Small intestine (tissue), 7 donors: ENCODE data around the gene OBSCN. TPM values are rescaled to one million over a fixed set of nuclear protein-coding genes. Genes with fewer than 3 reads are reported as not detected.

Experiments used
- DNase-seq, 2 donors: peaks; one replicate each; pipeline versions ENCODE4 v3.0.0 to v3.0.0-alpha.2; 2013
- FAIRE-seq: peaks from 2 replicates; lab custom pipeline; 2012; peaks lifted over from hg19 to GRCh38; lab: Jason Lieb, UNC
- H3K27ac ChIP-seq, 3 donors: one replicate each; pipeline ENCODE4 v1.5.1; 2013; ENCODE audit warnings: low read length in 2 of 3, mild to moderate bottlenecking in 2 of 3, control low read depth in 1 of 3, inconsistent platforms in 1 of 3, low read depth in 1 of 3, moderate library complexity in 1 of 3
- H3K27me3 ChIP-seq, 3 donors: one replicate each; pipeline ENCODE4 v1.6.1; 2013; ENCODE audit warnings: low read length in 3 of 3, inconsistent platforms in 1 of 3; ENCODE audit not compliant: control insufficient read depth in 3 of 3, insufficient read depth in 3 of 3
- H3K36me3 ChIP-seq, 3 donors: one replicate each; pipeline ENCODE4 v1.6.1; 2013; ENCODE audit warnings: low read length in 3 of 3, inconsistent platforms in 1 of 3, low read depth in 1 of 3, mild to moderate bottlenecking in 1 of 3, moderate library complexity in 1 of 3; ENCODE audit not compliant: control insufficient read depth in 3 of 3, insufficient read depth in 2 of 3
- H3K4me1 ChIP-seq, 3 donors: one replicate each; pipeline ENCODE4 v1.6.1; 2013; ENCODE audit warnings: low read length in 2 of 3, inconsistent platforms in 1 of 3, low read depth in 1 of 3, mild to moderate bottlenecking in 1 of 3, moderate library complexity in 1 of 3; ENCODE audit not compliant: control insufficient read depth in 3 of 3, insufficient read depth in 2 of 3
- H3K4me3 ChIP-seq, 3 donors: one replicate each; pipeline ENCODE4 v1.5.1; 2013; ENCODE audit warnings: low read length in 3 of 3, control low read depth in 1 of 3, inconsistent platforms in 1 of 3, low read depth in 1 of 3, mild to moderate bottlenecking in 1 of 3, moderate library complexity in 1 of 3
- H3K9me3 ChIP-seq, 2 donors: one replicate each; pipeline ENCODE4 v1.6.1; 2013; ENCODE audit warnings: low read depth in 1 of 2, low read length in 1 of 2; ENCODE audit not compliant: control insufficient read depth in 2 of 2, insufficient read depth in 1 of 2
- WGBS, 3 donors: extraction: QIAGEN DNeasy Blood & Tissue Kit; methylation state at CpG; one replicate each; pipeline ENCODE4 v1.1.7; 2013; 5-methylcytosine and 5-hydroxymethylcytosine counted together
- polyA plus RNA-seq, 4 donors: library from polyadenylated mRNA; stranded (reverse) in 3 of 4; unstranded in 1 of 4; fragments of 200-250 nt in 3 of 4; fragments of 120-200 nt in 1 of 4; gene quantifications; one replicate each; pipeline versions ENCODE4 v1.2.1 to v1.2.3, GENCODE V29; 2013
- donor health status: healthy with polysubstance abuse.
- donor health status: control.
- donor health status: control.
- donor health status: Bipolar disorder and iron deficiency.
- donor health status: healthy.

Gene OBSCN
- polyA plus RNA-seq, 4 donors = 3.6 to 36.2 (median 5.7) TPM

DNA sequence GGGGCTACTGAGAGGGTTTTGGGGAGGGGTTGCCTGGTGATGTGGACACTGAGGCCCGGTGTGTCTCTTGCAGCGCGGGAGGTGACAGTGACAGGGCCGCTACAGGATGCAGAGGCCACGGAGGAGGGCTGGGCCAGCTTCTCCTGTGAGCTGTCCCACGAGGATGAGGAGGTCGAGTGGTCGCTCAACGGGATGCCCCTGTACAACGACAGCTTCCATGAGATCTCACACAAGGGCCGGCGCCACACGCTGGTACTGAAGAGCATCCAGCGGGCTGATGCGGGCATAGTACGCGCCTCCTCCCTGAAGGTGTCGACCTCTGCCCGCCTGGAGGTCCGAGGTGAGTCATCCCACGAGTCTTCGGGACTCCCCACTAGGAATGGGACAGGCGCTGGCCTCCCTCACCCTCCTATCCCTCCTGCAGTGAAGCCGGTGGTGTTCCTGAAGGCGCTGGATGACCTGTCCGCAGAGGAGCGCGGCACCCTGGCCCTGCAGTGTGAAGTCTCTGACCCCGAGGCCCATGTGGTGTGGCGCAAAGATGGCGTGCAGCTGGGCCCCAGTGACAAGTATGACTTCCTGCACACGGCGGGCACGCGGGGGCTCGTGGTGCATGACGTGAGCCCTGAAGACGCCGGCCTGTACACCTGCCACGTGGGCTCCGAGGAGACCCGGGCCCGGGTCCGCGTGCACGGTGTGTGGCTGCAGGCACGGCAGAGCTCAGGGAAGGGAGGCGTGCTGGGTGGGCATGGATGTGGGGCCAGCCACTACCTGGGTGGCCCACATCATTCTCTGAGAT lies 72.5 kb downstream of the OBSCN start:
- Histone ChIP-seq H3K4me1 (peaks cover 0 to 4% (median 0%) of the 10 kb centered on the region in 3 donors), H3K27ac (no peak overlapping the region), H3K27me3 (no peaks in the 10 kb centered on the region), H3K36me3 (peaks cover 0 to 70% (median 2%) of the 10 kb centered on the region in 3 donors), H3K4me3 (no peak overlapping the region), H3K9me3 (no peaks in the 10 kb centered on the region)
- DNase-seq = no peak
- 92 to 96% (median 94%) methylated on average over 48 of the region's 48 CpGs for WGBS, 3 donors
- FAIRE-seq = no peak

DNA sequence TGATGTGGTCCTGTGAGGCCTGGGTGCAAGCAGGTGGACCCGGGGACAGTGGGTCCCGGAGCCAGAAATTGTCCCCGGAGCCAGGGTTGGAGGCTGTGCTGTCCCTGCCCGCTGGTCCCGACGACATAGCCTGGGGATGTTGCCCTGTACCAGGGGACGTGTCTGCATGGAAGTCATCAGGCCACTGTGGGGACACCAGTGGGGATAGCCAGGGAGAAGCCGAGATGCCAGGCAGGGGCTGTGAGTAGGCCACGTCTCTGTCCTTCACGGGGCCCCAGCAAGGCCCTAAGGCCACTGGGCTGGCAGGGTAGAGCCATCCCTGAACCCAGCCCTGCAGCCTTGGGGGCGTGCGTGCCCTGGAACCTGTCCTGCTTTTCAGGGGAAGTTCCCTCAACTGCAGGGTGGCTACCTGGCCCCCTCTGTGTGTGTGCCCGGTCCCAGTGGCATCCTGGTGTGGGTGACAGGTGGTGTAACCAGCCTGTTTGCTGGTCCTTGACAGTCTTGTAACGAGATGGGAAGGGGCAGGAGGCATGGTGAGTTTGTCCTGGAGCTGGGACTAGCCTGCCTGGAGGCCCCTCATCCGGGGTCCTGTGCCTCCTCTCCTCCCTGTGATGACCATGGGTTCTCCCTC lies 73.2 kb downstream of the OBSCN start:
- Histone ChIP-seq H3K4me1 (peaks cover 0 to 3% (median 0%) of the 10 kb centered on the region in 3 donors), H3K36me3 (peaks cover 0 to 76% (median 2%) of the 10 kb centered on the region in 3 donors), H3K4me3 (no peak overlapping the region), H3K27ac (no peak overlapping the region), H3K27me3 (no peaks in the 10 kb centered on the region), H3K9me3 (no peaks in the 10 kb centered on the region)
- FAIRE-seq = no peak
- WGBS, 3 donors = 91 to 97% (median 94%) methylated on average over 14 to 15 of the region's 15 CpGs
- no peak for DNase-seq

DNA sequence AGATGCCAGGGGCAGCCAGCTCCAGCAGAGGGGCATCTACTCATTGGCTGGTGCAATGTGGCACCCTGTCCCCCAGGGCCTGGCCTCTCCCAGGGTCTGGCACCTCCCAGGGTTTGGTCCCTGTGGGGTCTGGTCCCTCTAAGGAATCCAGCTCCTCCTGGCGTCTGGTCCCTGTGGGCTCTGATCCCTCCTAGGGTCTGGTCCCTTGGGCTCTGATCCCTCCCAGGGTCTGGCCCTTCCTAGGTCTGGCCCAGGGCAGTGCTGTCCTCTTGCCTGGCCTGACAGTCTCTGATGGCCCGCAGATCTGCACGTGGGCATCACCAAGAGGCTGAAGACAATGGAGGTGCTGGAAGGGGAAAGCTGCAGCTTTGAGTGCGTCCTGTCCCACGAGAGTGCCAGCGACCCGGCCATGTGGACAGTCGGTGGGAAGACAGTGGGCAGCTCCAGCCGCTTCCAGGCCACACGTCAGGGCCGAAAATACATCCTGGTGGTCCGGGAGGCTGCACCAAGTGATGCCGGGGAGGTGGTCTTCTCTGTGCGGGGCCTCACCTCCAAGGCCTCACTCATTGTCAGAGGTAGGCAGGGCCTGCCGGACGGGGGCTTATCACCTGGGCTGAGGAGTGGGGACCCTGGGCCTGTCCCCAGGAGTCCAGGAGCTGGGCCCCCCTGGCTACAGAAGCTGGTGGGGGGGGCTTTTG lies 73.9 kb downstream of the OBSCN start:
- Histone ChIP-seq H3K9me3 (no peaks in the 10 kb centered on the region), H3K4me1 (no peaks in the 10 kb centered on the region), H3K4me3 (no peak overlapping the region), H3K27ac (no peak overlapping the region), H3K27me3 (no peaks in the 10 kb centered on the region), H3K36me3 (peaks cover 0 to 82% (median 2%) of the 10 kb centered on the region in 3 donors)
- FAIRE-seq = no peak
- no peak for DNase-seq
- 93 to 95% (median 94%) methylated on average over 16 of the region's 16 CpGs for WGBS, 3 donors

DNA sequence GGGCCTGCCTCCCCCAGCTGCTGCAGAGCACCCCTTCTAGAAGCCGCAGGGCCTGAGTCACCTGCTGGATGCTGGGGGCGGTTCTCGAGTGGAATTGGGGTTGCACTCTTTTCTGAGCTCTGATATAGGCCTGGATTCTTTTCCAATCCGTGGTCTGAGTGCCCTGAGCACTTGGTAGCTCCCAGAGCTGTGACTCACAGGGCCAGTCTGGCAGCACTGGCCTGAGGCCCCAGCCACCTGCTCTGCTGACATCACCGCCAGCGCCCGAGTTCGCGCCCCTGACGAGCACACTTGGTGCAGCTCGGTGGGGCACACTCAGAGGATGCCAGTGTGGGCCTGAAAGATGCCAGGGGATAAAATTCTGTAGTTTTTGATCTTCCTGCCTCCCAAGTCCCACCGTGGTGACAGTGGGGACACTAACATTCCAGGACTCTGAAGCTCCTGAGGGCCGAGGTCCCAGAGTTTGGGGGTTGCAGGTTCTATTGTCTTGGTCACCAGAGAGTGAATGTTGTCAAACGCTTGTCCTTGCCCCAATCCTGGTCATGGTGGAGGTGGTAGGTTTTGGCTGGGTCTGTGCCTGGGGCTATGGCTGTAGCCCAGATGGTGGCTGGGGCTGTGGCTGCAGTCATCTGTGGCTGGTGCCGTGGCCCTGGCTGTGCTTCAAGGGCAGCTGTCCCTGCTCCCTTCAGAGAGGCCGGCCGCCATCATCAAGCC lies 74.6 kb downstream of the OBSCN start:
- no peak overlapping the region for H3K4me3 ChIP-seq
- no peak for FAIRE-seq
- H3K9me3 ChIP-seq = no peaks in the 10 kb centered on the region
- no peak for DNase-seq
- H3K27me3 ChIP-seq = no peaks in the 10 kb centered on the region
- H3K4me1 ChIP-seq = no peaks in the 10 kb centered on the region
- 88 to 93% (median 88%) methylated on average over 17 of the region's 17 CpGs for WGBS, 3 donors
- H3K36me3 ChIP-seq = peaks cover 0 to 82% (median 2%) of the 10 kb centered on the region in 3 donors
- H3K27ac ChIP-seq = no peak overlapping the region

DNA sequence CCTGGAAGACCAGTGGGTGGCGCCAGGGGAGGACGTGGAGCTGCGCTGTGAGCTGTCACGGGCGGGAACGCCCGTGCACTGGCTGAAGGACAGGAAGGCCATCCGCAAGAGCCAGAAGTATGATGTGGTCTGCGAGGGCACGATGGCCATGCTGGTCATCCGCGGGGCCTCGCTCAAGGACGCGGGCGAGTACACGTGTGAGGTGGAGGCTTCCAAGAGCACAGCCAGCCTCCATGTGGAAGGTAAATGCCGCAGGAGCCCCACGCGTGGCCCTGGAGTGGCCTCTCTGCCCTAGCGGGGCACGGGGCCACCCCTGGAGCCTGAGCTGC lies 75.2 kb downstream of the OBSCN start:
- Histone ChIP-seq H3K9me3 (no peaks in the 10 kb centered on the region), H3K4me1 (no peaks in the 10 kb centered on the region), H3K36me3 (peaks cover 0 to 85% (median 2%) of the 10 kb centered on the region in 3 donors), H3K27me3 (no peaks in the 10 kb centered on the region), H3K27ac (no peak overlapping the region), H3K4me3 (no peak overlapping the region)
- no peak for FAIRE-seq
- no peak for DNase-seq
- 92 to 94% (median 93%) methylated on average over 22 of the region's 22 CpGs for WGBS, 3 donors

DNA sequence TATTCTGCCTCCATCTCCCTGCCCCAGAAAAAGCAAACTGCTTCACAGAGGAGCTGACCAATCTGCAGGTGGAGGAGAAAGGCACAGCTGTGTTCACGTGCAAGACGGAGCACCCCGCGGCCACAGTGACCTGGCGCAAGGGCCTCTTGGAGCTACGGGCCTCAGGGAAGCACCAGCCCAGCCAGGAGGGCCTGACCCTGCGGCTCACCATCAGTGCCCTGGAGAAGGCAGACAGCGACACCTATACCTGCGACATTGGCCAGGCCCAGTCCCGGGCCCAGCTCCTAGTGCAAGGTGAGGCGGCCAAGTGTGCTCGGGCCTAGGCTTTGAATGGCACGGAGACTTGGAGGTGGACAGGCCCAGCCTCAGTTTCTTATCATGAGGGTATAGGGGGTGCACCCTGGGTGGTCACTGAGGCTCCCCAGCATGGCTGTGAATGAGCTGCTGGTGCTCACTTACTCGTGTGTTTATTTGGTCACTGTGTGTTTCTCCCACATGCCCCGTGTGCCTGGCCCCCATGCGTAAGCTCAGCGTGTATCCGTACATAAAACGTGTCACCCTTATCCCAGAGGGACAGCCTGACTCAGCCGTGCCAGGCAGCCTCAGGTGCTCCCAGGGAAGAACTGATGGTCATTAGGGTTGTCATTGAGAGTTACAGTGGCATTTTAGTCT lies 75.8 kb downstream of the OBSCN start:
- Histone ChIP-seq H3K4me3 (no peak overlapping the region), H3K27ac (no peak overlapping the region), H3K4me1 (no peaks in the 10 kb centered on the region), H3K36me3 (peaks cover 0 to 85% (median 2%) of the 10 kb centered on the region in 3 donors), H3K27me3 (no peaks in the 10 kb centered on the region), H3K9me3 (no peaks in the 10 kb centered on the region)
- WGBS, 3 donors = 92 to 94% (median 93%) methylated on average over 19 to 20 of the region's 20 CpGs
- FAIRE-seq = no peak
- DNase-seq = no peak

DNA sequence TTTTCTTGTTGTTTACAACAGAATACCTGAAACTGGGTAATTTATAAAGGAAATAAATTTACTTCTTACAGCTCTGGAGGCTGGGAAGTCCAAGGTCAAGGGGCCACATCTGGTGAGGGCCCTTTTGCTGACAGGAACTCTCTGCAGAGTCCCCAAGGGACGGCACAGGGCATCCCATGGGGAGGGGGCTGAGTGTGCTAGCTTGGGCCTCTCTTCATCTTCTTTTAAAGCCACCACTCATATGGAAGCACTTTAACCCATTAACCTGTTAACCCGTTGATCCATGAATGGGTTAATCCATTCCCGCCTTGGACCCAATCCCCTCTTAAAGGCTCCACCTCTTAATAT lies 76.3 kb downstream of the OBSCN start:
- DNase-seq (no peak), FAIRE-seq (no peak)
- Histone ChIP-seq H3K4me1 (no peaks in the 10 kb centered on the region), H3K27me3 (no peaks in the 10 kb centered on the region), H3K9me3 (no peaks in the 10 kb centered on the region), H3K27ac (no peak overlapping the region), H3K36me3 (peaks cover 0 to 82% (median 2%) of the 10 kb centered on the region in 3 donors), H3K4me3 (no peak overlapping the region)
- 69 to 90% (median 75%) methylated on average over 3 of the region's 3 CpGs for WGBS, 3 donors

DNA sequence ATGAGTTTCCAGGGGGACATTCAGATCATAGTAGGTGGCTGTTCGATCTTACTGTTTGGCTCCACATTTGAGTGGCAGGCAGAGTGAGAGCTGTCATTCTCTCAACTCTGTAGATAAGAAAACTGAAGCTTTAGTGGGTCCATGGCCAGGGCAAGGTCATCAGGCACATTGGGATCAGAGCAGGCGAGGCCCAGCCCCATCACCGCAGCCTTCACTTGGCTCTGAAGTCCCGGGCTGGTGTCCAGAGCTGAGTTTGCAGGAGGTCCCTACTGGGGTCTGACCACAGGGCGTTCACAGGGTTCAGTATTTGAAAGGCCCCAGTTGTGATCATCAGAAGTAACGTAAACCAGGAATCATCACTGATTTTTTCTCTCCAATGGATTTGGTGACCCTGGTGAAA lies 76.7 kb downstream of the OBSCN start:
- Histone ChIP-seq H3K36me3 (peaks cover 0 to 83% (median 2%) of the 10 kb centered on the region in 3 donors), H3K4me3 (no peak overlapping the region), H3K27me3 (no peaks in the 10 kb centered on the region), H3K27ac (no peak overlapping the region), H3K9me3 (no peaks in the 10 kb centered on the region), H3K4me1 (no peaks in the 10 kb centered on the region)
- DNase-seq (no peak), FAIRE-seq (no peak)
- WGBS, 3 donors = 71 to 84% (median 82%) methylated on average over 6 of the region's 6 CpGs
